CD4-positive, alpha-beta T cell treated with Interferon gamma for 1 hour (primary cell): ENCODE results near the gene TASP1.
A peak's percentile ranks its signal among the peaks of the same experiment; 100 is the strongest.

Experiments
- DNase-seq: peaks from one replicate; pipeline ENCODE4 v3.0.0-alpha.2; 2020

The TASP1 gene

DNA sequence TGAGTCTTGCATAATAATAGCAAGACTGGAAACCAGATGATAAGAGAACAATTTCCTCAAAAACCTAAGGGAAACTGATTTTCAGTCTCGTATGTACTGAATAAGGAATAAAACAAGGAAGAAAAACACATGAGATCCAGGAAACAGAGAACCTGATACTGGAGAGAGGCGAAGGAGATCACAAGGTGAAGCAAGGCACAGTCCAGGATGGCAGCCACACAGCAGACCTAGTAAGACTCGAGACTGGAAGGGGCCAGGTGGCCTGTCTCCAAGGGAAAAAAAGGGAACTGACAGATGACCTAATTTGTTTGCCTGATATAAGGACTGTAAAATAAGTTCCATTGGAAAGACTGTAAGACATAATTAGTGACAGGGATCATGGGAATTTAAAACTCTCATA lies 71.1 kb downstream of the TASP1 start:
- DNase-seq: no peak

DNA sequence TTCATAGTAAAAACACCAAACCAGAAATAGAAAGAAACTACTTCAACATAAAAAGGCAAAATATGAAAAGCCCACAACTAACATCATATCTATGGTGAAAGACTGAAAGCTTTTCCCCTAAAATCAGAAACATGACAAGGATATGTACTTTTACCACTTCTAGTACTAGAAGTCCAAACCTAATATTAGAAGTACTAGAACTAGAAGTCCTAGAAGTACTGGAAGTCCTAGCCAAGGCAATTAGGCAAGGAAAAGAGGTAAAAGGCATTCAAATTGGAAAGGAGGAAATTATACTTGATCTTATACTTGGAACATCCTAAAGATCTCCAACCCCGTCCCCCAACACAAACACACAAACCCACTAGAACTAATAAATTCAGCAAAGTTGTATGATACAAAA lies 74.9 kb downstream of the TASP1 start:
- DNase-seq: no peak

DNA sequence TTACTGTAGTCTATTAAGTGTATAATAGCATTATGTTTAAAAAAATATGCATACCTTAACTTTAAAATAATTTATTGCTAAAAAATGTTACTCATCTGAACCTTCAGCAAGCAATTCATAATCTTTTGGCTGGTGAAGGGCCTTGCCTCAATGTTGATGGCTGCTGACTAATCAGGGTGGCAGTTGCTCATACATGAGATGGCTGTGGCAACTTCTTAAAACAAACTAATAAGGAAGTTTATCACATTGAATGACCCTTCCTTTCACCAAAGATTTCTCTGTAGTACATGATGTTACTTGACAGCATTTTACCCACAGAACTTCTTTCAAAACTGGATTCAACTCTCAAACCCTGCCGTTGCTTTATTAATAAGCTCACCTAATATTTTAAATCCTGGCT lies 84.0 kb downstream of the TASP1 start:
- DNase-seq: no peak

DNA sequence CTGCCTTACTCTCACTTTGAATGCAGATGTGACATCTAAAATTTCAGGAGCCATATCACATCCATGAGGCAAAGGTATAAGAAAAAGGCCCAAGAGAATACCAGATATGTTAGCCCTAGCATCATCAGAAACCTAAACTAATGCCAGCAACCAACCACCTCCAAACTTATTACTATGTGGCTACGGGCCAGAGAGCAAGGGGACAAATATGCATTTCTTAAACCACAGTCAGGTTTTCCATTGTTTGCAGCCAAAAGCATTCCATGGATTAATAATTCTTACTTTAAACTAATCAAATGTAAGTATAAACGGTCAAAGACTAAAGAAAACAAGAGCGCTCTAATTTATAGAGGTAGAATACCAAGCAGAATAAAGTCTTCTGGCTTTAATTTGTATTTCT lies 84.7 kb downstream of the TASP1 start:
- no peak for DNase-seq

DNA sequence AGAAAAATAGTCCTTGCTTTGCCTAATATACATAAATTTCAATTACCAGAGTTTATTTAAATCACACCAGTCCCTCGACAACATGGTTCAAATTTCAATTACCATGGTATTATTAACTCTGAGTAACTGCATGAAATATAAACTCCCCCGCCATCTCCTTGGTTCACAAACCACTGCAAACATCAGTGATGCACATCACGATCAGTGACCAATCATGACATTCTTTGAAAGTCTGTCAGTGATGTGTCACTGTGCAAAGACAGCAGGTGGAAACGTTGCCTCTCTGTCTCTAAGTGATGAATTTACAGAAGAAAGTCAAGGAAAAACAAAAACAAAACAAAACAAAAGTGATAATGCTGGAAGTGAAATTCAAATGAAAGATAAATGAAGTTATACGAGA lies 86.7 kb downstream of the TASP1 start:
- DNase-seq: no peak

DNA sequence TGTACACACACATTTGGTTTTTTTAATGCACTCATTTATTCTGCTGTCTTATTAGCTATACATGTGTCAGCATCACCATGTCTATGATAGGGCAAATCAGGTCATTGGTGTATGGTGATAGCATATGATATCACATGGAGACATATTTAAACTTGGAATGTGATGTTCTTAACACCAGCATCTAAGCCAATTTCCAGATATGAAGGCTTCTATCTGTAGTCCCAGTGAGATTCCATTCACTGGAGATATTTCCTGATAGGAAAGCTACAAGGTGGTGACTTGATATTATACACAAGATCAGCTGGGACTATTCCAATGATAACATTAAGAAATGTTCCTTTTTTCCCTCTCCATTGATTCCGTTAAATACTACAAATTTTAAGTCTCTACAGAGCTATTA lies 89.3 kb downstream of the TASP1 start:
- no peak for DNase-seq

DNA sequence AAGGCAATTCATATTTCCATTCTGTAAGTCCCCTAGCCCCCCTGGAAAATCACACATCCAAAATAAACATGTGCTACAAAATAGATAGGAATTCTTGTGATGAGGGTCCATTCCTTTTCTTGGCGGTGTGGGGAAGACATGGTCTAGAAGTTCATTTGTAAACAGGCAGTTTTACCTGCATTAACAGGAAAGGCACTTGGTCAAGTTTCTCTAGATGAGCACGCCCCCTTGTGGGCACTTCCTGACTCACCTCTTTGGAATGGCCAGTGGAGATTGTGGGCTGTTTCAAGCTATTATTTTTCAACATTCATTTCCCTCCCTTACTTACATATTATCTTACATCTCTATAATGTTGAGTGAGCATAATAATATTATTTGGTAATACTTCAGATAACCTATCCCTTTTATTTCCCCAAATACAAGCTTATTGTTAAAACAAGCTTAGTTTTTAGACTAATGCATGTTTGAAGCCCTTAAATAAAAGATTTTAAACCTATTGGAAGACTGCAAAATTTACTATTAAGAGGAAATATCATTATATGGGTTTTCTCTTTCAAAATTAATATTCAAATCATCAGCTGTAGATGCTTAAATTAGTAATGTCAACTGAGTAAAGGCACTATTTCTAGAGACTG lies 92.1 kb downstream of the TASP1 start:
- DNase-seq: peak; percentile 36

DNA sequence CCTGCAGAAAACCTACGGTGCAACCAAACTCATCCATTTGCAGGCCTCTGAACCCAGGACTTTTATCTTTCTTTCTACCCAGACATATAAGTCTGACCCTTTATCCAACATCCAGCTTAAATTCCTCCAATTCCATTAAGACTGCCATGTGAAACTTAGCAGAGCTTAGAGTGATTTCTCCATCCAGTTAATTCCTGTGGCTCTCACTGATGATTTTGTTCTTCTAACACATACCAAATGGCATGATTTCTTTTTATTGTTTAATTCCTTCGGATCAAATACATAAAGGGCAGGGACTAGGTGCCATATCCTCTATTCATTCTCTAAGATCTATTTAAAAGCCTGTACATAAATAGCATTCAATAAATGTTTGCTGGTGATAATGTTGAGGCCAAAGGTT lies 92.9 kb downstream of the TASP1 start:
- DNase-seq: no peak

DNA sequence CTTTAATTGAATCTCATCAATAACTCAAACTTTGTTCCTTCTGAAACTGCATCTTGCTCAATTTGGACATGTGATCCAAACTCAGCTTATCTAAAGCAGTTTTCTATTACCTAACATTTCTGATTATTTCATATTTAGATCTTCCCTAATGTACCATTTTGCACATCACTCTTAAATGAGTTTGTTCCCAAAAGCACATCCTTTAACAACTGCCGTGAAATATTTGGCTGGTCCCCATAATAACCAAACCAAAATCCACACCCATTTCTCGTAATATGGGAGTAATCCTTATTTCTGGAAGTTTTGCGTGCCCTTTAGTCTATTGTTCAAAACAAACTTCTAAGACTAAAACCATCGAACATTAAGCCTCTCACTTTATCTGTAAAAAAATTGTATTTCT lies 94.9 kb downstream of the TASP1 start:
- no peak for DNase-seq

DNA sequence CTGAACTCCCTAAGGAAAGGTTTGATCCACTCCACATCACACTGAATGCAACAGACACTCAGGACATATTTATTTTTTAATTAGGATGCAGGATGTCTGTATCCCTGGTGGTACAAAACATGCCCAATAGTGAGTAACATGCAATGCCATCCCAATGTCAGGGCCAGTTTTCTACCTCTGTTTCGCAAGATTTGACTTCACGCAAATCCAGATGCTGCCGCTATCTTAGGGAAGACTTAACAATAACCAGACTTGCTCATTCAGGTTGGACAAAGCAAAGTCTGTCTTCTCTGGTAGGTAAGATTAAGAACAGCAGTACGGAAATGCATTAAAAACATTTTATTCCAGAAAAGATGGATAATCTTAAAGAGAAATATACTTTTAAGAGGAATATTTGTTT lies 103.1 kb downstream of the TASP1 start:
- no peak for DNase-seq

DNA sequence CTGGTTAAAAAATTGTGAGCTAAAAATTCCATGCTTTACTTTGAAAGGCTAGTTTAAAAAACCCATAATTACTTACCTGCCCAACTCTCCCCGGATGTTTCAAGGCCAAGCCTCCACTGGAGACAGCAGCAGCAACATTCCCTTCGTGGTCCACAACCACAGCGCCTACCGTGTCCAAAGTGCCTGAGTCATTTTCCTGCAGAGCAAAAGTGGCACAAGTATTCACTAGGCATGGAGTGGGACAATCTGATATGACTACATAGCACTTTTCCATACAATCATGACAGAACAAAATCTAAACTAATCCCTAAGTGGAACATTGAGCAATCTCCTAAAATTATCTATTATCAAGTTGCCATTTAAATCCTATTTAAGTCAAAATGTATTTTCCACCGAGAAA lies 104.8 kb downstream of the TASP1 start:
- DNase-seq: no peak

DNA sequence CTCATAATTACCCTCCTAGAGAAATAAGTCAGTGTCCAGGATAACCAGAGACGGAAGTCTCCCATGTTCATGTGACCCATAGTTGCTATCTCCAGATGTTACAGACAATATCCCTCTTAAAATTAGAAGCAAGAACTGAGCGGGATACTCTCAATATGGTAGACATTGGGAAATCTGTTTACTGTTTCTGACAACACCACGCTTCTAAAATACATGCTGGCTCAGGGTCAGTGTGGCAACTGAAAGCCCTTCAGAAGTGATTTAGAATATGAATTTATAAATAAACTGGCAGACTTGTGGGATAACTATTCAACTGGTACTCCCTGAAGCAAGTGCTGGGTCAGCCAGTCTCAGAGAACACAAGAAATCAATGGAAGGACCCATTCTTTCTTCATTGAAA lies 108.6 kb downstream of the TASP1 start:
- DNase-seq: no peak

DNA sequence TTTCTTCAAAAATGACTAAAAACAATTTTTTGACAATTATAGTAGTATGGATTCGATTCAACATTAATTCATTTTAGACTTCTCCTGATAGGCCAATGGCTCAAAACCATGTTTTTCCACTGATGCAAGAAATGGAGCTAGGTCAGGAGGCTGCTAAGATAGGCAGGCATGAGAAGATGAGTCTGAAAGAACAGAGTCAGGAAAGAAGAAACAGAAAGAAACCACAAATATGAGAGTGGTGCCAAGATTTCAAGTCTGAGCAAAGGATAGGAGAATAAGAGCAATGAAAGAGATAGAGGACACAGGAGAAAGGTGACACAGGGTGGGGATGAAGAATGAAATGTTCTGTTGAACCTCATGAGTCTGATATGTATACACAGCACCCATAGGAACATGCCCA lies 112.2 kb downstream of the TASP1 start:
- DNase-seq: no peak

DNA sequence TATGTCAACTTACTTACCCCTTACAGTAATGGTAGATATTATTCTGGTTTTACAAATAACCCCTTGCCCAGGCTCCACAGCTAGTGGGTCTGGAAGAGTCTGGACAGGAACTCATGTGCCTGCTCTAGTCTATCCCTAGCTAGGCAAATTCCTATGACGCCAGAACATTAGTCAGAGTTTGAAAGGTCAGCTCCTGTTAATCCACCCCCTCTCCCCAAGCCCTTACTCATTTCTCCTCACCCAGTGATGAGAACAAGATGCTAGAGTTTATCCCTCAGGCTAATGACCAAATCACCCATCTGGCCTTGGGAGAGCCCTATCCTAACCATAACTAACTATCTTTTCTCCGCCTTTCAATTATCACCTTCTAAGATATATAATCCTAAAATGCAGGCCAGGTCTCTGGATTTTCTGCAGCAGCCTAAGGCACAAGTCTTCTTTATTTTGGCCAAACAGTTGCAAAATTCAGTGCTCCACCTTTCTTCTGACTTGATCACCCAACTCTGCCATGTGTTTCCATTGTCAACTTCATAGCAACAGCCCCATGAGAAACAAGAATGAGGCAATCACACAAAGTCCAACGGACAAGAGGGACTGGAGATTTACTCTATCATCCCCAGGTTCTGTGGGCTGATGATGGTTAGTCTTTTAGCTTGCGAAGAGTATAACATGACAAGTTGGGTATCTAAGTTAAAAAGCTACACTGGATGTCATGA lies 113.3 kb downstream of the TASP1 start:
- DNase-seq: no peak

DNA sequence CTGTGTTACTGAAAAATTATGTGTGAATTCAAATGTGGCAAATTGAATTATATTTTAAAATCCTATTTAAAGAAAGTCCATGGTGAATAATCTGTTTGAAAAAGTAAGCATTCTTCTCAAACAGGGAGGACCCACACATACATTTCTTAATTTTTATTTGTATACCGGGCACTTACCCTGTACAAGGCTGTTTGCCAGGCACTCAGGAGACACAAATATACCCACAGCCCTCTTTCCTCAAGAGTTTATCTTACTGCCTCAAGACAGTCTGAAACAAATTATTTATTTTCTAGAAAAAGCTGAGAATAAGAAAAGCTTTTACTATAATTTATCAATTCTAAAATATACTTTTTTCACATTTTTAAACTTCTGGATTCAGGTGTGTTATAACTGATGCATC lies 114.4 kb downstream of the TASP1 start:
- no peak for DNase-seq

DNA sequence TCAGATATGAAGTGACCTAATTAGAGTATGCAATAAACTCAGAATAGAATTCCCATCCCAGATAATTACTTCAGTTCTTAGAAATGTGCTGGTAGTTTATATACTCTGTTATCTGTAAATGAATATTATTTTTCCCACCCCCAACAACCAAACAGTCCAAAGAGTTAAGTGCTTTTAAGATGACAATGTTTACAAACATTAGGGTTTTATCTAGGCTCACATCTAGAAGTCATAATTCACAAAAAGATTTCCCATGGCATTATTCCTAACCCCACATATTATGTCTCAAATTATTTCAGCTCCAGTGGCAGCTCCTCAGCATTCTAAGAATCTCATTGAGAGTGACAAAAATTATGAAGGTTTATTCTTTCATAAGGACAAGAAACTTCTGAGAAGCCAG lies 120.9 kb downstream of the TASP1 start:
- no peak for DNase-seq

DNA sequence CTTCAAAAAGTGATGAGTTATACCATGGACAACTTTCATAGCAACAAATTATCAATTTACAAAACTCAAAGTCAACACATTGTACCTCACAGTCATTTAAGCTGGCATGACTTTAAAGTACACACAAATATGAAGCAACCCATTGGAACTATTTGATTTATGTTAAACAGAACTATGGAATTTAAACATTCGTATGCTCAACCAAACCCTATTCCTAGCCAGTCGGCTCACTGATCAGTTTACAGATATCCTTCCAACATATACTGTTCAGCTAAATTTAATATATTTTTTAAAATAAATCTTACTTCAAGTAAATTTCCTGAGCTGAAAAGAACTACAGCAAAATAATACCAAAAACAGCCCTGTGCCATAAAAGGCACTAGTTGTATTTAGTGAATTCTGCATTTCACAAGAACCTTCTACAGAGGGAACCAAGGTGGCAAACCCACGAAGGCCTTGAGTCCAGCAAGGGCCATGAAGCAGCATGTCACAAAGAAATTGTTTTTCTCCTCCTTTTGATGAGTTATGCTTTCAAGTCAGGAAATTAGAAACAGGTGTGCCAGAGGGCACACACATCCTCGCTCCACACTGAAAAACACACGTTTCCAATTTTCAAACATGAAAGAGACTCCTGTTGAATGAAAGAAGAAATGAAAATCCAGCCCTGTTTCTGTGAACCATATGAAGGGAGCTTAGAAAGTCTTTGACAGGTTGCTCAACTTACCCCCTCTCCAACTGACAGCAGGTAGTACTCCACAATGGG lies 122.8 kb downstream of the TASP1 start:
- DNase-seq: no peak

DNA sequence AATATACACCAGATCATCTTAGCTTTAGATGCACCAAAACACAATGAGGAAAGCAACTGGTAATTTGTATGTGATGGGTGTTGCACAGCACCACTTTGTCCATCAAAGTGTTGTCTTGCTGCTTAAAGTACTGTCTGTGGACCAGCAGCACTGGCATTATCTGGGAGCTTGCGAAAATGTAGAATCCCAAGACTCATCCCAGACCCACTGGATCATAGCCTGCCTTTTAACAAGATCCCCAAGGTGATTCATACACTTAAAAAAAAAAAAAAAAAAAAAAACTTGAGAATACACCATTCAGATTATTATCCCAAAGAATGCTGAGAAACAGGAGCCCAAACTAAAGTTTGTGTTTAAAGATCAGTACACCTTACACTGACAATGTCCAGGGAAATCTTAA lies 123.4 kb downstream of the TASP1 start:
- no peak for DNase-seq

DNA sequence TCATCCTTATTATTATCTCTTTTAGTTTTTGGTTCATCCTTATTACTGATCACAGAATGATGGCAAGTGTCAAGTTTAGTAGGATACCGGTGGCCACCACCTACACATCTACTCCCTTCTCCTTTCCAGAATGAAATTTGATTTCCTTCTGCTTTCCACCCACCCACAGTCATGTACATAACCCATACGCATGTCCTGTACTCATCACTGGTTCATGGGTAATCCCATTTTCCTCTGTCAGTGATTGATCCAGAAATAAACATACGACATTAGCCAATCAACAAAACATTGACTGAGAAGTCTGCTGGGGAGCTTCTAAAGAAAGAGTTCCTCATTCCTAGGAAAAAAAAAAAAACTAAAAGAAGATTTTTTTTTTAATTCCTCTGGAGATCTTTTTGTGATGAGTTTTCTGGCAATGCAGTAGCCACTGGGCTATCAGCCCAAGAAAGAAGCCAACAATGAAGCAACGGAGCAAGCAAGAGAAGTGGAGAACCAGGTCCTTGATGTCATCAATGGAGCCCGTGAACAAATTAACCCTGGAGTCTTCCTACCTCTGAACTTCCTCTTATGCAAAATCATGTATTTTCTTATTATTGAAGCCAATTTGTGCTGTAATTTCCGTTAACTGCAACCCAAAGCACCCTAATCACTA lies 127.8 kb downstream of the TASP1 start:
- no peak for DNase-seq

DNA sequence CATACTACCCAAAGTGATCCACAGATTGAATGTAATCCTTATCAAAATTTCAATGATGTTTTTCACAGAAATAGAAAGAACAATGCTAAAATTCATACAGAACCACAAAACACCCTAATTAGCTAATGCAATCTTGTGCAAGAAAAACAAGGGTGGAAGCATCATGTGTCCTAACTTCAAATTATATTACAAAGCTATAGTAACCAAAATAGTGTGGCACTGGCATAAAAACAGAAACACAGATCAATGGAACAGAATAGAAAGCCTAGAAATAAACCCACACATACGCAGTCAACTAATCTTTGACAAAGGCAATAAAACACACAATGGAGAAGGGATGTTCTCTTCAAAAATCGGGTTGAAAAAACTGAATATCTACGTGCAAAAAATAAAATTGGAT lies 131.1 kb downstream of the TASP1 start:
- DNase-seq: no peak

DNA sequence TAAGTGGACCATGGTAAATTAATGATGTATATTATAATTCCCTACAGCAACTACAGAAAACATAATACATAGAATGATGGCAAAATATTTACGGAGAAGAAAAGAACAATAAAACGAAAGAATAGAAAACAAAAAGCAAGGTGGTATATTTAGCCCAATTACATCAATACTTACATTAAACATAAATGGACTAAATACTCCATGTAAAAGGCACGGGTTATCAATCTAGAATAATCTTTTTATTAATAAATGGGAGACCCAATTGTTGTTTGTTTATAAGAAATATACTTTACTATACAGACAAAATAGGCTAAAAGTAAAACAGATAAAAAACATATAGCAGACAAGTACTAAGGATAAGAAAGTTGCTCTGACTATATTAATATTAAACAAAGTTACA lies 137.2 kb downstream of the TASP1 start:
- no peak for DNase-seq

DNA sequence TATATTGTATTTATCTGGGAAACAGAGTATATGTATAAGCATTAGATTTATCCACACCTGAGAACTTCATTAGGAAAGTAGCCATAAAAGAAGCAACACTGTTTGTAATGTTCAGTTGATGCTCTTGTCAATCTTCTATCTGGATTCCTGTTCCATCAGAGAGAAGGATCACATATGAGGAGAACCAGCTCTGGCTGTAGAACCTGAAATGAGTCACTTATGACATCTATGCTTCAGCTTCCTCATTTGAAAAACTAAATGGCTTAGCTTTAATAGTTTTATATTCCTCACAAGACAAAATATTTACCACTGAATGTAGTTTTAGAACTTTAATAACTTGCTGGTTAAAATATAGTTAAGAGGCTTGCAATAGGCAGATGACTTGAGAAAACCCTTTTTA lies 144.7 kb downstream of the TASP1 start:
- no peak for DNase-seq

DNA sequence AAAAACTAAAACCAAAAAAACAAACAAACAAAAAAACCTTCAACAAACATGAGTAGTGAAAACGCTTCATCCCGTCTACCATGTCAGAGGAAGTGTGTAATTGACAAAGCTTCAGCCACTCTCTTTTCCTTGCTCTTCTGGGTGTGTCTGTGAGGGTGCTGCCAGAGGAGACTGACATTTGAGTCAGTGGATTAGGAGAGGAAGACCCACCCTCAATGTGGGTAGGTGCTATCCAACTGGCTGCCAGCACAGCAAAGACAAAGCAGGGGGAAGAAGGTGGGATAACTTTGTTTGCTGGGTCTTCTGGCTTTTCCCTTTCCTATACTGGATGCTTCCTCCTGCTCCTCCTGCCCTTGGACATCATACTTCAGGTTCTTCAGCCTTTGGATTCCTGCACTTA lies 145.6 kb downstream of the TASP1 start:
- no peak for DNase-seq

DNA sequence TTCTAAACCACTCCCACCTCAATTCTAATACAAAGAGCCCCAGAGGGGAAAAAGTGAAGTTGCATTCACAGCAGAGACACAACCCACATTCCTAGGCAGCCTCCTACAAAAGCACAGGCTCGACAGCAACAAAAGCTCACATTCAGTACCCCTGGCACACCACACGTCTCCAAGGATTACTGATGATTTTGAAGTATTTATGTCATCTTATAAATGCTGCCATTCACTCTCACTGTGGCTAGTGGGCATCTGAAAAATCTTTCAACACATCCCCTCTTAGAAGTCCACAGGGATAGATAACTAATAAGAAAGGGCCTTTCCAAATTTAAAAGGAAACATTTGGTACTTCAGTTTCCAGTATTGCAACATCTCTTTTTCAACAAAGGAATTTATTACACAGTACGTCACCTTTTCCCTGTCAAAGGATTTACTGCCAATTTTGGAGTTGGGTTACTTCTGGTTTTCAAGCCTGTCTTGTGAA lies 146.7 kb downstream of the TASP1 start:
- DNase-seq: no peak
